ENCODE data around the gene FBXW2. TPM values are rescaled to one million over a fixed set of nuclear protein-coding genes. Genes with fewer than 3 reads are reported as not detected.

FBXW2 gene
- total and polyA plus RNA-seq, 3 experiments from 2014 or later = 39.3 to 73.4 (median 73.2) TPM

DNA sequence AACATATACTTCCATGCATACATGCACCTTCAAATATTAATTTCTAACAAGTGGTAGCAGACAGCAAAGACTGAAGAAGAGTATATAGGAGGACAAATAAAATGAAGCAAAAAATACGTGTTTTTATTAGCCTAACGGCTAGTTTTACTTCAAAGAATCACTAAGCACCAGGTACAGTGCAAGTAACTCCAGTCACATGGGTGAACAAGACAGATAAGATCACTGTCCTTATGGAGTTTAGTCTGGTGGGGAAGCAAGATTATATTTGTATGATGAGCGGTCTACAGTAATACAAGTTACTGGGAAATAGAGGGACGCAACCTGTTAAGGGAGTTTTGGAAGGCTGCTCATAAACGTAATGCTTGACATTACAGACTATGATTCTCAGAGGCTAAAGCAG is 16.0 kb downstream of the FBXW2 start:
- H3K27me3 ChIP-seq (ENCODE audit: insufficient read depth, low read length, poor library complexity, severe bottlenecking) = no peaks in the 10 kb centered on the region
- H3K4me3 ChIP-seq (ENCODE audit: low read length) = no peak overlapping the region
- ChIA-PET POLR2A (interaction anchor here (0.7 kb wide), 1 partner anchor 16 kb away, joined by 7 read pairs; the partner anchor contains the start of gene FBXW2), CTCF (no interaction called here)
- DNase-seq = no peak
- H3K27ac ChIP-seq (ENCODE audit: low read depth, low read length) = no peak overlapping the region
- peaks cover 23% of the 10 kb centered on the region for H3K36me3 ChIP-seq (ENCODE audit: insufficient read depth, low read length)
- H3K9me3 Mint-ChIP-seq = no peaks in the 10 kb centered on the region
- no peaks in the 10 kb centered on the region for H3K9me3 ChIP-seq (ENCODE audit: low read length)
- peaks cover 7% of the 10 kb centered on the region for H3K4me1 ChIP-seq (ENCODE audit: insufficient read depth, low read length)
- peaks cover 16 to 39% (median 34%) of the 10 kb centered on the region in 3 donors for H3K4me1 Mint-ChIP-seq
- peaks cover 3 to 77% (median 25%) of the 10 kb centered on the region in 3 donors for H3K36me3 Mint-ChIP-seq
- no peaks in the 10 kb centered on the region for H3K27me3 Mint-ChIP-seq
- H3K4me3 Mint-ChIP-seq = no peak overlapping the region
- H3K27ac Mint-ChIP-seq = no peak overlapping the region

GRCh38 chr9:120776788-120777187 is 16.4 kb downstream of the FBXW2 start:
- Mint-ChIP-seq H3K4me1 (peaks cover 16 to 39% (median 34%) of the 10 kb centered on the region in 3 donors), H3K27ac (peak overlapping the region in 2 of 8 donors; percentile 22 to 52), H3K36me3 (peaks cover 3 to 79% (median 25%) of the 10 kb centered on the region in 3 donors), H3K4me3 (no peak overlapping the region), H3K27me3 (no peaks in the 10 kb centered on the region), H3K9me3 (no peaks in the 10 kb centered on the region)
- ChIA-PET POLR2A (no interaction called here), CTCF (no interaction called here)
- peaks cover 7% of the 10 kb centered on the region for H3K4me1 ChIP-seq (ENCODE audit: insufficient read depth, low read length)
- H3K9me3 ChIP-seq (ENCODE audit: low read length) = no peaks in the 10 kb centered on the region
- no peak overlapping the region for H3K4me3 ChIP-seq (ENCODE audit: low read length)
- H3K27ac ChIP-seq (ENCODE audit: low read depth, low read length) = no peak overlapping the region
- H3K36me3 ChIP-seq (ENCODE audit: insufficient read depth, low read length) = peaks cover 23% of the 10 kb centered on the region
- H3K27me3 ChIP-seq (ENCODE audit: insufficient read depth, low read length, poor library complexity, severe bottlenecking) = no peaks in the 10 kb centered on the region
- no peak for DNase-seq

DNA sequence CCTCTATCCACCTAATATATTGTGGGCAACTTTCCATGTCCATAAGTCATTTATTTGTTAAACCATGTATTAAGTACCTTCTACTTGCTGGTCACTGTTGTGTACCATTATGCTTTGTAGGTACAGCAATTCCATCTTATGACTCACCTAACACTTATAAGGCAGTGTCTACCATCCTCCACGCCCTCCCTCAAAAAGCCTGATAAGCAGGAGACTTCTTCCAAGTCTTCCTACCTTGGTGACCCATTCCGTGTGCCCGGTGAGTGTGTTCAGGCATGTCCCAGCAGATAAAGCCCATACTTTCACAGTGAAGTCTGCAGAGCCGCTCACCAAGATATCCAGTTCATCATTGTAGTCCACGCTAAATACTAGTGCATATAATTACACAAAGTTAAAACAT is 17.4 kb downstream of the FBXW2 start:
- H3K4me1 Mint-ChIP-seq = peaks cover 16 to 33% (median 26%) of the 10 kb centered on the region in 3 donors
- Histone ChIP-seq H3K27ac (ENCODE audit: low read depth, low read length) (no peak overlapping the region), H3K4me3 (ENCODE audit: low read length) (no peak overlapping the region), H3K4me1 (ENCODE audit: insufficient read depth, low read length) (peaks cover 5% of the 10 kb centered on the region), H3K36me3 (ENCODE audit: insufficient read depth, low read length) (peaks cover 23% of the 10 kb centered on the region), H3K9me3 (ENCODE audit: low read length) (no peaks in the 10 kb centered on the region), H3K27me3 (ENCODE audit: insufficient read depth, low read length, poor library complexity, severe bottlenecking) (no peaks in the 10 kb centered on the region)
- H3K9me3 Mint-ChIP-seq = no peaks in the 10 kb centered on the region
- no peaks in the 10 kb centered on the region for H3K27me3 Mint-ChIP-seq
- DNase-seq = no peak
- ChIA-PET POLR2A (no interaction called here), CTCF (no interaction called here)
- H3K36me3 Mint-ChIP-seq = peaks cover 0 to 83% (median 23%) of the 10 kb centered on the region in 3 donors
- peak overlapping the region in 3 of 8 donors; percentile 21 to 61 (median 26) for H3K27ac Mint-ChIP-seq
- H3K4me3 Mint-ChIP-seq = no peak overlapping the region

GRCh38 chr9:120774719-120775118 is 18.5 kb downstream of the FBXW2 start:
- H3K36me3 ChIP-seq (ENCODE audit: insufficient read depth, low read length) = peaks cover 23% of the 10 kb centered on the region
- Mint-ChIP-seq H3K36me3 (peaks cover 0 to 87% (median 28%) of the 10 kb centered on the region in 3 donors), H3K4me1 (peaks cover 12 to 25% (median 24%) of the 10 kb centered on the region in 3 donors), H3K27ac (peak overlapping the region in 3 of 8 donors; percentile 3 to 92 (median 79)), H3K9me3 (no peaks in the 10 kb centered on the region), H3K27me3 (no peaks in the 10 kb centered on the region), H3K4me3 (no peak overlapping the region)
- no peaks in the 10 kb centered on the region for H3K27me3 ChIP-seq (ENCODE audit: insufficient read depth, low read length, poor library complexity, severe bottlenecking)
- no peaks in the 10 kb centered on the region for H3K4me1 ChIP-seq (ENCODE audit: insufficient read depth, low read length)
- no peaks in the 10 kb centered on the region for H3K9me3 ChIP-seq (ENCODE audit: low read length)
- CTCF ChIA-PET = no interaction called here
- POLR2A ChIA-PET = interaction anchor here (0.6 kb wide), 1 partner anchor 12 kb away, joined by 4 read pairs; no protein-coding TSS in a partner anchor
- H3K4me3 ChIP-seq (ENCODE audit: low read length) = no peak overlapping the region
- no peak overlapping the region for H3K27ac ChIP-seq (ENCODE audit: low read depth, low read length)
- DNase-seq = no peak

- peaks cover 0 to 87% (median 28%) of the 10 kb centered on the region in 3 donors for H3K36me3 Mint-ChIP-seq
- Histone ChIP-seq H3K4me3 (ENCODE audit: low read length) (no peak overlapping the region), H3K27me3 (ENCODE audit: insufficient read depth, low read length, poor library complexity, severe bottlenecking) (no peaks in the 10 kb centered on the region), H3K9me3 (ENCODE audit: low read length) (no peaks in the 10 kb centered on the region), H3K36me3 (ENCODE audit: insufficient read depth, low read length) (peaks cover 23% of the 10 kb centered on the region), H3K4me1 (ENCODE audit: insufficient read depth, low read length) (no peaks in the 10 kb centered on the region), H3K27ac (ENCODE audit: low read depth, low read length) (no peak overlapping the region)
- no peaks in the 10 kb centered on the region for H3K27me3 Mint-ChIP-seq
- no peaks in the 10 kb centered on the region for H3K9me3 Mint-ChIP-seq
- peaks cover 7 to 11% (median 10%) of the 10 kb centered on the region in 3 donors for H3K4me1 Mint-ChIP-seq
- ChIA-PET POLR2A (interaction anchor here (1.4 kb wide), 1 partner anchor 287 kb away, joined by 3 read pairs; no protein-coding TSS in a partner anchor), CTCF (interaction anchor here (0.6 to 1.6 kb wide), 3 partner anchors 9 to 287 kb away, joined by 3 to 5 read pairs (median 3); no protein-coding TSS in a partner anchor)
- no peak for DNase-seq
- peak overlapping the region in 2 of 8 donors; percentile 11 to 52 for H3K27ac Mint-ChIP-seq
- H3K4me3 Mint-ChIP-seq = no peak overlapping the region
Observed at GRCh38 chr9:120773256-120773655, 20.0 kb downstream of the FBXW2 start.

DNA sequence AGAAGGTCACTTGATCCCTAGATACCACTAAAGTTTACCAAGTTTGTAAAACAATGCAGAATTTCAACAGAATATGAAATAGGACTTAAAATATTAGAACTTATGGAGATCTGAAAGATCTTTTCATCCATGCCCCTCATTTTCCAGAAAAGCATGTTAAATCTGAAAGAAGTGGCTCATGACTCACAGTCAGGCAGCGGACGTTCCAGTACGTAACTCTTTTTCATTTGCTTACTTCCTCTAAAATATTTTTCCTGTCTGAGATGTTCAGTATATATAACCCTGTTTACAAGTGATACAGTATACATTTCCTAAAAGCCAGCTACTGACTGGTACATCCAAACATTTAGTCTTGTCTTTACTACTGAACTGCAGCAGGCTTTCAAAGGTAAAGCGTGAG is 22.3 kb downstream of the FBXW2 start:
- CTCF ChIA-PET = no interaction called here
- DNase-seq = no peak
- peak overlapping the region in 1 of 8 donors; percentile 27 for H3K27ac Mint-ChIP-seq
- no peaks in the 10 kb centered on the region for H3K9me3 Mint-ChIP-seq
- H3K4me1 ChIP-seq (ENCODE audit: insufficient read depth, low read length) = no peaks in the 10 kb centered on the region
- H3K36me3 Mint-ChIP-seq = peaks cover 0 to 87% (median 25%) of the 10 kb centered on the region in 3 donors
- no peak overlapping the region for H3K27ac ChIP-seq (ENCODE audit: low read depth, low read length)
- H3K36me3 ChIP-seq (ENCODE audit: insufficient read depth, low read length) = peaks cover 16% of the 10 kb centered on the region
- no peak overlapping the region for H3K4me3 Mint-ChIP-seq
- H3K4me3 ChIP-seq (ENCODE audit: low read length) = no peak overlapping the region
- POLR2A ChIA-PET = no interaction called here
- peaks cover 0 to 11% (median 4%) of the 10 kb centered on the region in 3 donors for H3K4me1 Mint-ChIP-seq
- H3K27me3 ChIP-seq (ENCODE audit: insufficient read depth, low read length, poor library complexity, severe bottlenecking) = no peaks in the 10 kb centered on the region
- H3K27me3 Mint-ChIP-seq = no peaks in the 10 kb centered on the region
- no peaks in the 10 kb centered on the region for H3K9me3 ChIP-seq (ENCODE audit: low read length)

GRCh38 chr9:120768886-120769285 is 24.3 kb downstream of the FBXW2 start:
- Mint-ChIP-seq H3K4me3 (no peak overlapping the region), H3K36me3 (peaks cover 0 to 88% (median 19%) of the 10 kb centered on the region in 3 donors), H3K27me3 (no peaks in the 10 kb centered on the region), H3K4me1 (peaks cover 0 to 13% (median 4%) of the 10 kb centered on the region in 3 donors), H3K27ac (peak overlapping the region in 1 of 8 donors; percentile 39), H3K9me3 (no peaks in the 10 kb centered on the region)
- Histone ChIP-seq H3K4me3 (ENCODE audit: low read length) (no peak overlapping the region), H3K36me3 (ENCODE audit: insufficient read depth, low read length) (peaks cover 21% of the 10 kb centered on the region), H3K27ac (ENCODE audit: low read depth, low read length) (no peak overlapping the region), H3K9me3 (ENCODE audit: low read length) (no peaks in the 10 kb centered on the region), H3K4me1 (ENCODE audit: insufficient read depth, low read length) (no peaks in the 10 kb centered on the region), H3K27me3 (ENCODE audit: insufficient read depth, low read length, poor library complexity, severe bottlenecking) (no peaks in the 10 kb centered on the region)
- DNase-seq = no peak
- CTCF ChIA-PET = interaction anchor here (0.8 kb wide), 1 partner anchor 295 kb away, joined by 3 read pairs; no protein-coding TSS in a partner anchor
- POLR2A ChIA-PET = no interaction called here

- Histone ChIP-seq H3K27me3 (ENCODE audit: insufficient read depth, low read length, poor library complexity, severe bottlenecking) (no peaks in the 10 kb centered on the region), H3K9me3 (ENCODE audit: low read length) (no peaks in the 10 kb centered on the region), H3K4me1 (ENCODE audit: insufficient read depth, low read length) (no peaks in the 10 kb centered on the region), H3K27ac (ENCODE audit: low read depth, low read length) (no peak overlapping the region), H3K4me3 (ENCODE audit: low read length) (no peak overlapping the region), H3K36me3 (ENCODE audit: insufficient read depth, low read length) (peaks cover 25% of the 10 kb centered on the region)
- DNase-seq = no peak
- peak overlapping the region in 3 of 8 donors; percentile 14 to 26 (median 15) for H3K27ac Mint-ChIP-seq
- H3K4me3 Mint-ChIP-seq = peak overlapping the region in 1 of 7 donors; percentile 4
- peaks cover 0 to 13% (median 4%) of the 10 kb centered on the region in 3 donors for H3K4me1 Mint-ChIP-seq
- H3K9me3 Mint-ChIP-seq = no peaks in the 10 kb centered on the region
- ChIA-PET POLR2A (no interaction called here), CTCF (interaction anchor here (0.8 to 3.3 kb wide), 2 partner anchors 13 to 295 kb away, joined by 3 to 13 read pairs; no protein-coding TSS in a partner anchor)
- peaks cover 0 to 89% (median 19%) of the 10 kb centered on the region in 3 donors for H3K36me3 Mint-ChIP-seq
- H3K27me3 Mint-ChIP-seq = no peaks in the 10 kb centered on the region
Observed at GRCh38 chr9:120768247-120768646, 25.0 kb downstream of the FBXW2 start.

Measured in CD8-positive, alpha-beta memory T cell (primary cell).